GM12891 (cell line): Measurements from ENCODE around the gene CEP126.

Experiments
- POLR2A ChIP-seq: IDR thresholded peaks from 2 replicates; pipeline ENCODE4 v1.6.1; 2011; ENCODE audit warnings: low read depth, low read length, control low read depth
- POLR2AphosphoS5 ChIP-seq: IDR thresholded peaks from 2 replicates; pipeline ENCODE4 v1.6.1; 2011; ENCODE audit warnings: low read depth, low read length, control low read depth
- POU2F2 ChIP-seq: IDR thresholded peaks from 2 replicates; pipeline ENCODE4 v1.6.1; 2011; ENCODE audit warnings: low read depth, mild to moderate bottlenecking, control low read depth, low read length, moderate library complexity
- SPI1 ChIP-seq: IDR thresholded peaks from 2 replicates; pipeline ENCODE4 v1.6.1; 2011; ENCODE audit warnings: low read depth, low read length, control low read depth

DNA sequence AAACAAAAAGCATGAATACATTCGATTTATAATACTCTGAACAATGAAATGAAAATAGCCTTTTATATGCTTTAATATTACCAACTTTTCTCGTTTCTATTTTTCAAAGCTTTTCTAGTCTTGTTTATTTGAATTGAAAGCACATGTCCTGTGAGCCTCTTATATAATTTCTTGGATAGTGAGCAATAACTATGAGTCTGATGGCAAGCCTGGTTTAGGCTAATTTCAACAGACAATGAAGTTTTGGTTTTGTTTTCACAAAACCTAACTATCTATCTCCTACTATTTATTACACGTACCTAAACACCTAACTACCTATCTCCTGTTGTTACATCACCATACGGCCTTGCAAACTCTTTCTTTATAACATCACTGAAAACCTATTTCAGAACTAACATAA lies 29.2 kb upstream of the CEP126 start:
- TF ChIP-seq POLR2A (no peak), POLR2AphosphoS5 (no peak), POU2F2 (no peak), SPI1 (no peak)
